GM21717 (cell line): ENCODE data around the gene INTS1.
"Not testable (repeated sequence)": the region's sequence is repeated elsewhere in the genome, so short reads cannot be mapped to it uniquely, and the experiment has no call there.

Source experiments
- ATAC-seq: cut with Tn5 transposase; IDR thresholded peaks from one replicate; pipeline ENCODE4 v1.9.1; 2021; ENCODE audit warnings: mild to moderate bottlenecking, moderate library complexity; ENCODE audit not compliant: unreplicated experiment

The INTS1 gene

GRCh38 chr7:1531979-1532455, 27.8 kb upstream of the INTS1 start:
- ATAC-seq = no peak

- peak; percentile 16 for ATAC-seq
Observed at GRCh38 chr7:1531263-1531978, 27.2 kb upstream of the INTS1 start.

DNA sequence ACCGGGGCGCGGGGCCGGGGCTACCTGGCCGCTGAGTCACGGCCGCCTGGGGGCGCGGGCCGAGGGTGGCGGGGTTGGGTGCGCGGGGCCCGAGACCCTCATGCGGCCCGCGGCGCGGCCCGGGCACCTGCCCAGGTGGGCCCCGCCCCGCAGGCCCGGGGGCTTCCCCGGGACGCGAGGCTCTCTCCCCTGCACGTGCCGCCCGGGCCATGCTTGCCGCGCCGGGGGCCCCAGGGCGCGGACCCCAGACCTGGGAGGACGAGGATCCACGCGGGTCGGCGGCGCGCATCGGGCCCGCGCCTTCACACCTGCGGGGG, 26.7 kb upstream of the INTS1 start:
- ATAC-seq = peak; percentile 17

- ATAC-seq = no peak
Observed at GRCh38 chr7:1529383-1530116, 25.4 kb upstream of the INTS1 start.

DNA sequence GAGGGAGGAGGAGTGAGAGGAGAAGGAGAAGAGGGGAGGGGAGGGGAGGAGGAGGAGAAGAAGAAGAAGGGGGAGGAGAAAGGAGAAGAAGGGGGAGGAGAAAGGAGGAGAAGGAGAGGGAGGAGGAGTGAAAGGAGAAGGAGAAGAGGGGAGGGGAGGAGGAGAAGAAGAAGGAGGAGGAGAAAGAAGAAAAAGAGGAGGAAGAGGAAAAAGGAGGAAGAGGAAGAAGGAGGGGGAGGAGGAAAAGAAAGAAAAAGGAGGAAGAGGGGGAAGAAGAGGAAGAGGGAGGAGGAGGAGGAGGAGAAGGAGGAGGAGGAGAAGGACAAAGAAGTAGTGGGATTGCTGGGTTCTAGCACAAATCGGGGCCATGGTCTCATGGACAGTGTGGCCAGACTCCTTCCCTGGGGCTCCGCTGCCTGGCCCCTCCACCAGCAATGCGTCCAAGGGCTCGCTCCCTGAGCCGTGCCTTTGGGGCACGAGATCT, 22.1 kb upstream of the INTS1 start:
- ATAC-seq = no peak

GRCh38 chr7:1525409-1525808, 21.2 kb upstream of the INTS1 start:
- ATAC-seq = no peak

DNA sequence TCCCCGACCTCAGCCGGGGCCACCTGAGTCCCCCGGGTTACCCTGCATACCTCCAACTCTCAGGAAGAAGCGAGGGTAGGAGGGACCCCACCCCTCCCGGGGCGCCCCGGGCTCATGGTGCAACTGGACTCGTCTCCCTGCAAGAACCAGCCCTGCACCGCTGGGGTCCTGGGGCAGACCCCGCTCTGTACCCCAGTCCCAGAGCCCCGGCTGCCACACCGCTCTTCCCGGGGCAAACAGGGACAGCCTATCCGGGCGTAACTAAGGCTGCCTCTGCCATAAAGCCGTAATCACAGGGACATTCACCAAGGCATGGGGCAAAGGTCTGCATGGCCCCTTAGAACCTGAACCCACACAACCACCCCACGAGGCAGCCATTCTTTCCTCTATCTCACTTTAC, 19.7 kb upstream of the INTS1 start:
- no peak for ATAC-seq

DNA sequence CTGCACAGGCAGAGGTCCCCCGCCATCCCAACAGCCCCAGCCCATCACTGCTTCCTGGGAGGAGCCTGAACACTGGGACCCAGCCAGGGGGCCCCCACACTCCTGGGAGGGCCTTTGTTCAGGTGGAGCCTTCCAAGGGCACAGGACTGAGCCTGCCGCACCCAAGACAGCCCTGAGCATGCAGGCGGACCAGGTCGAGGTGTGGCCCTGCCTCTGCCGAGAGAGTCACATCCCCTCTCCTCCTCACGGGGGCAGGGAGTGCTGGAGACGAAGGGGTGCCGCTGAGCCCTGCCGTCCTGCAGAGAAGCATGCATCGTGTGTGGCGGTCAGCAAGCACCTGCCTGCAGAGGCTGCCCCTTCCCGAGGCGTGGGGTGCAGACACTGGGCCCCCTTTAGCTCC, 19.0 kb upstream of the INTS1 start:
- ATAC-seq = no peak

DNA sequence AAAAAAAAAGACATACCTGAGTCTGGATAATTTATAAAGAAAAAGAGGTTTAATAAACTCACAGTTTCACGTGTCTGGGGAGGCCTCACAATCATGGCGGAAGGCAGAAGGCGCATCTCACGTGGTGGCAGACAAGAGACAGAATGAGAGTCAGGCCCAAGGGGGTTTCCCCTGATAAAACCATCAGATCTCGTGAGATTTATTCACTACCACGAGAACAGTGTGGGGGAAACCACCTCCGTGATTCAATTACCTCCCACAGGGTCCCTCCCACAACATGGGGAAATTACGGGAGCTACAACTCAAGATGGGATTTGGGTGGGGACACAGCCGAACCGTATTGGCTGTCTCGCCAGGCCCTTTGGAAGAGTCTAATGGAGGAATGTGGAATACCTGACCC, 17.3 kb upstream of the INTS1 start:
- no peak for ATAC-seq

DNA sequence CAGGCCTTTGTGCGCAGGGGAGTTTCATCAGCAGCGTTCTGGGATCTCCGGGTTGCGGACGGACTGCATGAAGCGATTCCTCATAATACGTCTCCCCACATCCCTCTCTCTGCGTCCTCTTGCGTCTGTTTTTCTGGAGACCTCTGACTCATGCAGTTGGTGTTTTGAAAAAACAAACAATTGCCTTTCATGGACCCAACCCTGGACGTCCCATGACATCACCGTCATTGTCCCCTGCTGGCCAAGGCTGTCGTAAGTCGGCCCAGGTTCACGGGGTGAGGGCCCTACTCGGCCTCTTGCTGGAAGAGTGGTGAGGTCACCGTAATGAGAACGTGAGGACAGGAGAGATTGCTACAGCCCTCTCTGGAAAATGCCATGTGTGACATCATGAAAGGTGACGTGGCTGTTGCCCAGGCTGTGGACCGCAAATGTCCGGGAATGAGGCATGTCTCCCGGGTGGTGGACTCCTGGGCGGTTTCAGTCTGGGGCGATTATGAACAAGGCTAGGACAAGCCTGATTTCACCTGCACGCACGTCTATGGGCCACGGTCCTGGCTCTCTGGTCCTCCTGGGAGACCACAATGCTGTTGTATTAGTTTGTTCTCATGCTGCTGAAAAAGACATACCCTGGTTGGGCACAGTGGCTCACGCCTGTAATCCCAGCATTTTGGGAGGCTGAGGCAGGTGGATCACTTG, 16.5 kb upstream of the INTS1 start:
- no peak for ATAC-seq

- not testable (repeated sequence) for ATAC-seq
Observed at GRCh38 chr7:1519322-1519922, 15.2 kb upstream of the INTS1 start.

- no peak for ATAC-seq
Observed at GRCh38 chr7:1516586-1517251, 12.5 kb upstream of the INTS1 start.

GRCh38 chr7:1515509-1515967, 11.3 kb upstream of the INTS1 start:
- not testable (repeated sequence) for ATAC-seq

DNA sequence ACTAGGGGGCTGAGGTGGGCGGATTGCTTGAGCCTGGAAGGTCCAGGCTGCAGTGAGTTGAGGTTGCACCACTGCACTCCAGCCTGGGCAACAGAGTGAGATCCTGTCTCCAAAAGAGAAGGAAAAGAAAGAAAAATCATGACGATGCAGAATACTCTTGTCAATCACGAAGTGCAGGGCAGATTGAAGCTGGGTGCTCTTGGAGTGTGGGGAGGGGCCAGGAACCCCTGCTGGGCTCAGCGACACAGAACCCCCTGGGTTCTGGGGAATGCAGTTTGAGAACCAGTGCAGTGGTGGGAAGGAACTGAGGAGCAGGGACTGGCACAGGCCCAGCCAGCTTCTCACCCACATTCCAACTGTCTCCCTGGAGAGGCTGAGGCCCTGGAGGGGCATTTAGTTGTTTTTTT, 10.8 kb upstream of the INTS1 start:
- ATAC-seq = no peak

DNA sequence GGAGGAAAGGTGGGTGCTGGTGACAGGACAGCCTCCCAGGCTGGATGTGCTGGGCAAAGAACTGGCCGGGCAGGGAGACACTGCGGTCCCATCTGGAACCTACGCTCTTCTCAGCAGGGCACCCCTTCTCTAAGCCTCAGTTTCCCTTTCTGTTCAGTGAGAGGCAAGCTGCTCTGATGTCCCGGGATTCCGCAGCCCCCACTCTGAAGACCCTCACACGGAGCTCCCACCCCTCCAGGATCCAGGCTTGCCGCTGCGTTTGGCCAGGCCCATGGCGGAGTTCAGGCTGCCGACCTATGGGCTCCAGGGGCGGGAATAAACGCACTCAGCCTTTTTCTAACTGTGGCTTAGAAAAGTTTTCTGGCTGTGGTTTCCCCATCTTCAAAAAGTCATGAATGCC, 10.2 kb upstream of the INTS1 start:
- ATAC-seq = no peak

DNA sequence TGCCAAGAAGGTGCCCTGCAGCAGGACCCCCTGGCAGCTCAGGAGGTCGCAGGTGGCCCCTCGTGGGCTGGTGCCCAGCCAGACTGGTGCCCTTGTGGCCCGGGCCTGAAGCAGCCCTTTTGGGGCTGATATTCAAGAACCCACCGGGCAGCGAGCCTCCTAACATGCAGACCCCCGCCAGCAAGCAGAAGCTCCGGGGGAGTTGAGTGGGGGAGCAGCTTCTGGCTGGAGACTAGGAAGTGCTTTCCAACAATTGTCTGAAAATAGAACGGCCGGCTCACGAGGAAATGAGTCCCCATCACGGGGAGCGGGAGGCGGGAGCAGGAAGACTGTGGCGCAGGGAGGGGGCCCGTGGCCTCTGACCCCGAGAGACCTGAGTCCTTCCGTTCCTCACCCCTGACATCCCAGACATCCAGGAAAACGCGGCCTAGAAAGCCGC, 9.5 kb upstream of the INTS1 start:
- no peak for ATAC-seq

DNA sequence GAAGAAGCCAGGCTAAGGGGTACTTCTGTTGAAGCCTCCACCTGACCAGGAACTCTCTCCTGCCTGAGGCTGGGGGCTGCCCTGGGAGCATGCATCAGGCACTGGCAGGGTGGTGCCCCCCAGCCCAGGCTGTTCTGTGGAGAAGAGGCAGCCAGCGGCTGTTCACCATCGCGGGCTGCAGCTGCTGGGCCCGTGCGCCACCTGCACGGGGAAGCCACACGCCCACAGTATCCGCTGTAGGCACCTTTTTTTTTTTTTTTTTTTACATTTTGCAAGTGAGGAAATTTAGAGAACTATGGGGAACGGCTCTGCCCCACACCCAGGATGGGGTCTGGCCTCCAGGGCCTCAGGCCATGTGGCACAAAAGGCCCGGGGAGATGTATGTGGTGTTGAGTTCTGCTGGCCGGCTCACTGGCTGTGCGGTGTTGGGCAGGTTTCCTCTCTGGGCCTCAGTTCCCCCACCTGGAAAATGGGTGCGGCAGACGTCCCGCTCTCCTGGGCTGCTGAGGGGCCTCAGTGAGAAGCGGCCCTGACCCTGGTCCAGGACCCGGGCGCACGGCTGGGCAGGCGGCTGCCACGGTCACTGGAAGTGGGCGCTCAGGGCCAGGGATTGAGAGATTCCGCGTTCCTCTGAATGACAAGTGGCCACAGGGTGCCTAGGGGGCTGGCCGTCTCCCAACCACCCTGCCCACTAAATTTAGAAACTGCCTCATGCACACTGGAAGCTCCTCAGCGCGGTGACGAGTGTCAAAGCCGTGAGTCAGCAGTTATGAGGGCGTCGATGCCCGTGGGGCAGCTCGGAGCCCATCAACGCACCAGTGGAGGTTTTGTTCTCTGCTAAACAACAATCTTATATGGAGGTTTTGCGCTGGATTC, 8.8 kb upstream of the INTS1 start:
- no peak for ATAC-seq

DNA sequence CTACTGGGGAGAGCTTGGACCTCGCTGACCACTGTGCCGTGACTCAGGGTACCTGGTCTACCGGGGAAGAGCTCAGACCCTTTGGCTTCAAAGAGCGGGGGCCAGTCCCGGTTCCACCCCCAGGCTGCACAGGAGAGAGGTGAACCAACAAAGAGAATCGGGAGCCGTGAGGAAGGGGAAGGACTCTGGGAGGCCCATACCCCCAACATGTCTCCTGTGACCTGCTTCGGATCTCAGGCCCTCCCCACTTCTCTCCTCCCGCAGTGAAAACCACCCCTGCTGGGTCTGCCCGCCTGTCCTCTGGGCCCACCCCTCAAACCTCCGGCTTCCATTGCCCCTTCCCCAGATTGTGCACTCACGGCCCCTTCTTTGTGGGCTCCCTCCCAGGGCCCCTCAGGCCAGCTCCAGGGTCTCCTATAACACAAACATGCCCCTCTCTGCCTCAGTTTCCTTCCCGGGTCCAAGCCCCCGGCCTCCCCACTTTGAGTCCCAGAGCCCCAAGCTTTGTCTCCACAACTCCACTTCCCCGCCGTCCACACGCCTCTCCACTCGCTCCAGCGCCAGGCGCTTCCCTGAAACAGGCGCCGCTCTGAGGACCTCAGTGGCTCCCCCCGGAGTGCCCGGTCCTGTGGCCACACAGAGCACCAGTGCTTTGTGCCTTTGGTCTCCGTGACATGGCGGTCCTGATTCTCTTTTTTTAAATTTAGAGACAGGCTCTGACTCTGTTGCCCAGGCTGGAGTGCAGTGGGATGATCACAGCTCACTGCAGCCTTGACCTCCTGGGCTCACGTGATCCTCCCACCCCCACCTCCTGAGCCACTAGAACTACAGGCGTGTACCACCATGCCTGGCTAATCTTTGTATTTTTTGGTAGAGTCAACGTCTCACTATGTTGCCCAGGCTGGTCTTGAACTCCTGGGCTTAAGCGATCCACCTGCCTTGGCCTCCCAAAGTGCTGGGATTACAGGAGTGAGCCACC, 7.5 kb upstream of the INTS1 start:
- no peak for ATAC-seq

GRCh38 chr7:1510780-1511154, 6.6 kb upstream of the INTS1 start:
- no peak for ATAC-seq
